Ishikawa (cell line): ENCODE data around the gene GPR25.

ENCODE experiments used
- CEBPB ChIP-seq: IDR thresholded peaks from 2 replicates; pipeline ENCODE4 v1.6.1; 2012
- CREB1 ChIP-seq: IDR thresholded peaks from 2 replicates; pipeline ENCODE4 v1.6.1; 2012; ENCODE audit warnings: low read depth
- EGR1 ChIP-seq: IDR thresholded peaks from 2 replicates; pipeline ENCODE4 v1.6.1; 2012
- EP300 ChIP-seq: IDR thresholded peaks from 2 replicates; pipeline ENCODE4 v1.6.1; 2012; ENCODE audit warnings: borderline replicate concordance
- FOXM1 ChIP-seq: IDR thresholded peaks from 2 replicates; pipeline ENCODE4 v1.6.1; 2012; ENCODE audit warnings: low read depth, borderline replicate concordance
- NFIC ChIP-seq: IDR thresholded peaks from 2 replicates; pipeline ENCODE4 v1.6.1; 2012
- RAD21 ChIP-seq: IDR thresholded peaks from 2 replicates; pipeline ENCODE4 v1.6.1; 2012; ENCODE audit warnings: low read depth
- TAF1 ChIP-seq: IDR thresholded peaks from 2 replicates; pipeline ENCODE4 v1.6.1; 2012; ENCODE audit warnings: low read depth, mild to moderate bottlenecking
- TCF12 ChIP-seq: IDR thresholded peaks from 2 replicates; pipeline ENCODE4 v1.6.1; 2012; ENCODE audit warnings: low read depth
- TEAD4 ChIP-seq: IDR thresholded peaks from 2 replicates; pipeline ENCODE4 v1.6.1; 2012
- USF1 ChIP-seq: IDR thresholded peaks from 2 replicates; pipeline ENCODE4 v1.6.1; 2012
- YY1 ChIP-seq: IDR thresholded peaks from 2 replicates; pipeline ENCODE4 v1.6.1; 2012; ENCODE audit warnings: low read depth
- ZBTB7A ChIP-seq: IDR thresholded peaks from 2 replicates; pipeline ENCODE4 v1.6.1; 2012; ENCODE audit warnings: low read depth
- TF ChIP-seq, protein P1 (sequence below): IDR thresholded peaks from 2 replicates; pipeline ENCODE4 v1.6.1; 2012; ENCODE audit warnings: low read depth, mild to moderate bottlenecking
- TF ChIP-seq, protein P2 (sequence below): IDR thresholded peaks from 2 replicates; pipeline ENCODE4 v1.6.1; 2012

Gene GPR25

GRCh38 chr1:200850554-200850953 lies 22.2 kb upstream of the GPR25 start:
- TF ChIP-seq FOXM1 (no peak), TEAD4 (no peak), RAD21 (no peak), TAF1 (no peak), TCF12 (no peak), YY1 (no peak), EP300 (no peak), CEBPB (no peak), NFIC (no peak), CREB1 (no peak)
- TF ChIP-seq, protein P1, sequence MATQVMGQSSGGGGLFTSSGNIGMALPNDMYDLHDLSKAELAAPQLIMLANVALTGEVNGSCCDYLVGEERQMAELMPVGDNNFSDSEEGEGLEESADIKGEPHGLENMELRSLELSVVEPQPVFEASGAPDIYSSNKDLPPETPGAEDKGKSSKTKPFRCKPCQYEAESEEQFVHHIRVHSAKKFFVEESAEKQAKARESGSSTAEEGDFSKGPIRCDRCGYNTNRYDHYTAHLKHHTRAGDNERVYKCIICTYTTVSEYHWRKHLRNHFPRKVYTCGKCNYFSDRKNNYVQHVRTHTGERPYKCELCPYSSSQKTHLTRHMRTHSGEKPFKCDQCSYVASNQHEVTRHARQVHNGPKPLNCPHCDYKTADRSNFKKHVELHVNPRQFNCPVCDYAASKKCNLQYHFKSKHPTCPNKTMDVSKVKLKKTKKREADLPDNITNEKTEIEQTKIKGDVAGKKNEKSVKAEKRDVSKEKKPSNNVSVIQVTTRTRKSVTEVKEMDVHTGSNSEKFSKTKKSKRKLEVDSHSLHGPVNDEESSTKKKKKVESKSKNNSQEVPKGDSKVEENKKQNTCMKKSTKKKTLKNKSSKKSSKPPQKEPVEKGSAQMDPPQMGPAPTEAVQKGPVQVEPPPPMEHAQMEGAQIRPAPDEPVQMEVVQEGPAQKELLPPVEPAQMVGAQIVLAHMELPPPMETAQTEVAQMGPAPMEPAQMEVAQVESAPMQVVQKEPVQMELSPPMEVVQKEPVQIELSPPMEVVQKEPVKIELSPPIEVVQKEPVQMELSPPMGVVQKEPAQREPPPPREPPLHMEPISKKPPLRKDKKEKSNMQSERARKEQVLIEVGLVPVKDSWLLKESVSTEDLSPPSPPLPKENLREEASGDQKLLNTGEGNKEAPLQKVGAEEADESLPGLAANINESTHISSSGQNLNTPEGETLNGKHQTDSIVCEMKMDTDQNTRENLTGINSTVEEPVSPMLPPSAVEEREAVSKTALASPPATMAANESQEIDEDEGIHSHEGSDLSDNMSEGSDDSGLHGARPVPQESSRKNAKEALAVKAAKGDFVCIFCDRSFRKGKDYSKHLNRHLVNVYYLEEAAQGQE, result no peak

- TF ChIP-seq, protein P2, sequence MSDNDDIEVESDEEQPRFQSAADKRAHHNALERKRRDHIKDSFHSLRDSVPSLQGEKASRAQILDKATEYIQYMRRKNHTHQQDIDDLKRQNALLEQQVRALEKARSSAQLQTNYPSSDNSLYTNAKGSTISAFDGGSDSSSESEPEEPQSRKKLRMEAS, result no peak
- TF ChIP-seq NFIC (no peak), YY1 (no peak), CREB1 (no peak), RAD21 (no peak), TEAD4 (no peak), USF1 (no peak), TAF1 (no peak), CEBPB (no peak), EP300 (no peak), EGR1 (no peak), TCF12 (no peak), ZBTB7A (no peak)
Measured at GRCh38 chr1:200856716-200857357, 15.9 kb upstream of the GPR25 start.

GRCh38 chr1:200857804-200858203 lies 15.0 kb upstream of the GPR25 start:
- TF ChIP-seq, protein P2, result no peak
- TF ChIP-seq TEAD4 (no peak), TCF12 (no peak), EGR1 (no peak), CREB1 (no peak), NFIC (no peak), RAD21 (no peak), ZBTB7A (no peak), TAF1 (no peak), FOXM1 (no peak), CEBPB (no peak), EP300 (no peak), USF1 (no peak)

DNA sequence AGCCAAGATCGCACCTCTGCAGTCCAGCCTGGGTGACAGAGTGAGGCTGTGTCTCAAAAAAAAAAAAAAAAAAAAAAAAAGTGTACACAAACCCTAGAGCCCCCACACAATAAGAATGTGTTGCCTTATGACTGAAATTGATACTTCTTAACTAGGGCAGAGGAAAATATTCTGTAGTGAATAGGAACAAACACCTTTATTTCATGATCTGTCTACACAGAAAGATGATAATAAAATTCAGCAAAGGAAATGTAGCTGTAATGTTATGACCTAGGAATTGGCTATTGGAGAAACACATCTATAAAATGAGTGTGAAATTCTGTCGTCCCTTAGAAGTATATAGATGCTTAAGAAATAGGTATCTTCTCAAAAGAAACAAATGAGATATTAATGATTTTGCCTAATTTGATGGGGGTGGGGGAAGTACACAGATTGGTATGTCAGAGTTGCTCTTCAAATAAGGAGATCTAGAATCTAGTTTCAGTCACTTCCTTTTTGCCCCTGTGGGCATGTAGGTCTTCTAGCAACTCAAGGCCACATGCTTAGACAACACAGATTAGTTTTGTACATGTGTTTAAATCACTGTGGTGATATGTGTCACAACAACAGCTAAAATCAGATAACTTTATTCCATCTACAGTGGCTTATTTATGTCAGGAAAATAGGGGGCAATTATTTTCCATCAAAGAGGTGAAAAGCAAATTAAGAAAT lies 10.7 kb upstream of the GPR25 start:
- TF ChIP-seq RAD21 (no peak), TAF1 (no peak), YY1 (no peak), EP300 (no peak), TCF12 (no peak), FOXM1 (no peak), ZBTB7A (no peak), CREB1 (no peak), USF1 (no peak)
- TF ChIP-seq, protein P1, result no peak
